H1 (cell line): ENCODE data around the gene SH3RF3. TPM values are rescaled to one million over a fixed set of nuclear protein-coding genes. Genes with fewer than 3 reads are reported as not detected.

Experiments
- CTCF ChIA-PET: fragments of 300-600 bp; sonication (Branson Sonifier 250); formaldehyde crosslinking; loops from one replicate; lab custom pipeline; 2021; ENCODE audit not compliant: partially characterized antibody; lab: Charles Lee
- POLR2A ChIA-PET: fragments of 300-600 bp; sonication (Branson Sonifier 250); formaldehyde crosslinking; loops from one replicate; lab custom pipeline; 2021; ENCODE audit warnings: inconsistent platforms; ENCODE audit not compliant: partially characterized antibody; lab: Charles Lee
- DNase-seq, 2 experiments: peaks; one replicate each; pipeline versions ENCODE4 v3.0.0 to v3.0.0-alpha.2; 2010 to 2022; ENCODE audit warnings: low spot score in 2 of 2, low read depth in 1 of 2, mixed read lengths in 1 of 2
- FAIRE-seq: peaks from 2 replicates; lab custom pipeline; 2011; peaks lifted over from hg19 to GRCh38; lab: Jason Lieb, UNC
- H2AFZ ChIP-seq: 2 replicates; pipeline ENCODE4 v1.8.1; 2012; ENCODE audit warnings: low read length, inconsistent platforms
- H2AK5ac ChIP-seq: 2 replicates; pipeline ENCODE4 v1.6.1; 2013; ENCODE audit warnings: low read depth, low read length
- H2BK120ac ChIP-seq: replicated peaks from 2 replicates; pipeline ENCODE3; 2013; ENCODE audit warnings: low read depth, low read length, inconsistent platforms
- H2BK12ac ChIP-seq: 2 replicates; pipeline ENCODE4 v1.6.1; 2013; ENCODE audit warnings: low read depth, low read length
- H2BK15ac ChIP-seq: 2 replicates; pipeline ENCODE4 v1.6.1; 2013; ENCODE audit warnings: low read length
- H2BK20ac ChIP-seq: 2 replicates; pipeline ENCODE4 v1.6.1; 2013; ENCODE audit warnings: low read length
- H2BK5ac ChIP-seq: 2 replicates; pipeline ENCODE4 v1.6.1; 2013; ENCODE audit warnings: low read depth, low read length
- H3K14ac ChIP-seq: 2 replicates; pipeline ENCODE4 v1.6.1; 2013; ENCODE audit warnings: inconsistent platforms; ENCODE audit not compliant: insufficient read length
- H3K18ac ChIP-seq: 2 replicates; pipeline ENCODE4 v1.6.1; 2013; ENCODE audit warnings: low read length; ENCODE audit errors: extremely low read depth
- H3K23ac ChIP-seq: 2 replicates; pipeline ENCODE4 v1.6.1; 2013; ENCODE audit warnings: inconsistent platforms; ENCODE audit not compliant: insufficient read length
- H3K23me2 ChIP-seq: 2 replicates; pipeline ENCODE4 v1.6.1; 2013; ENCODE audit warnings: low read depth, low read length
- H3K27ac ChIP-seq: 2 replicates; pipeline ENCODE4 v1.6.1; 2011; ENCODE audit warnings: low read depth, low read length, inconsistent platforms
- H3K27me3 ChIP-seq, 4 experiments: replicated peaks in 1 of 4; 1 replicate in 1 of 4; 2 replicates in 3 of 4; pipeline versions ENCODE4 v1.6.1 to v1.8.1; 2011 to 2013; ENCODE audit warnings: low read length in 3 of 4, mild to moderate bottlenecking in 3 of 4, inconsistent platforms in 2 of 4, mixed read lengths in 2 of 4, moderate library complexity in 1 of 4; ENCODE audit not compliant: control insufficient read depth in 3 of 4, insufficient read depth in 3 of 4; ENCODE audit errors: extremely low read depth in 1 of 4
- H3K36me3 ChIP-seq, 4 experiments: 2 replicates each; pipeline versions ENCODE4 v1.6.1 to v1.8.1; 2011 to 2013; ENCODE audit warnings: mild to moderate bottlenecking in 4 of 4, low read length in 3 of 4, moderate library complexity in 2 of 4, control low read depth in 1 of 4, inconsistent platforms in 1 of 4; ENCODE audit not compliant: insufficient read depth in 4 of 4, control insufficient read depth in 2 of 4
- H3K4ac ChIP-seq: replicated peaks from 2 replicates; pipeline ENCODE3; 2013; ENCODE audit warnings: low read length, low read depth, mixed read lengths, inconsistent platforms; ENCODE audit not compliant: insufficient read length
- H3K4me1 ChIP-seq, 4 experiments: replicated peaks in 1 of 4; 1 replicate in 1 of 4; 2 replicates in 3 of 4; pipeline versions ENCODE4 v1.6.1 to v1.8.1; 2011 to 2013; ENCODE audit warnings: low read length in 3 of 4, inconsistent platforms in 2 of 4, mixed read lengths in 1 of 4; ENCODE audit not compliant: insufficient read depth in 4 of 4, control insufficient read depth in 3 of 4
- H3K4me2 ChIP-seq, 2 experiments: 2 replicates each; pipeline versions ENCODE4 v1.6.1 to v1.8.1; 2011 to 2013; ENCODE audit warnings: low read depth in 2 of 2, low read length in 2 of 2, control low read depth in 1 of 2, inconsistent platforms in 1 of 2, mild to moderate bottlenecking in 1 of 2; ENCODE audit not compliant: insufficient read depth in 1 of 2
- H3K4me3 ChIP-seq, 4 experiments: fragments of 200-600, 300-600 bp in 1 of 4; sonication (generic), shearing (Covaris generic), sonication (Bioruptor Twin) in 1 of 4; 2 replicates each; pipeline versions ENCODE4 v1.5.1 to v1.8.1; 2011 to 2016; ENCODE audit warnings: low read length in 4 of 4, low read depth in 3 of 4, control low read depth in 2 of 4, inconsistent platforms in 2 of 4, mild to moderate bottlenecking in 2 of 4, mixed read lengths in 1 of 4, moderate library complexity in 1 of 4; ENCODE audit not compliant: insufficient read depth in 2 of 4; ENCODE audit errors: extremely low read depth in 1 of 4
- H3K56ac ChIP-seq: replicated peaks from 2 replicates; pipeline ENCODE3; 2013; ENCODE audit warnings: low read depth, mild to moderate bottlenecking, mixed read lengths, low read length, inconsistent platforms; ENCODE audit not compliant: insufficient read length
- H3K79me1 ChIP-seq: 2 replicates; pipeline ENCODE4 v1.6.1; 2013; ENCODE audit warnings: low read depth, low read length, control low read depth
- H3K79me2 ChIP-seq, 2 experiments: 2 replicates each; pipeline versions ENCODE4 v1.6.1 to v1.8.1; 2012 to 2013; ENCODE audit warnings: low read length in 2 of 2, mild to moderate bottlenecking in 2 of 2, inconsistent platforms in 1 of 2; ENCODE audit not compliant: insufficient read depth in 2 of 2, control insufficient read depth in 1 of 2
- H3K9ac ChIP-seq, 4 experiments: replicated peaks in 1 of 4; 1 replicate in 1 of 4; 2 replicates in 3 of 4; pipeline versions ENCODE4 v1.6.1 to v1.8.1; 2011 to 2013; ENCODE audit warnings: low read depth in 3 of 4, low read length in 3 of 4, control low read depth in 2 of 4, mild to moderate bottlenecking in 2 of 4, moderate library complexity in 2 of 4, inconsistent platforms in 1 of 4; ENCODE audit errors: extremely low read depth in 1 of 4
- H3K9me3 ChIP-seq, 2 experiments: 2 replicates each; pipeline versions ENCODE4 v1.6.1 to v1.8.1; 2012 to 2013; ENCODE audit warnings: mild to moderate bottlenecking in 2 of 2, moderate library complexity in 2 of 2, control low read depth in 1 of 2, inconsistent platforms in 1 of 2, low read depth in 1 of 2, low read length in 1 of 2, mixed read lengths in 1 of 2; ENCODE audit not compliant: insufficient read depth in 2 of 2
- H4K20me1 ChIP-seq, 2 experiments: replicated peaks in 1 of 2; 2 replicates each; pipeline versions ENCODE3 to v1.8.1; 2011 to 2013; ENCODE audit warnings: inconsistent platforms in 2 of 2, low read length in 2 of 2, mild to moderate bottlenecking in 1 of 2; ENCODE audit not compliant: insufficient read depth in 2 of 2, control insufficient read depth in 1 of 2
- H4K5ac ChIP-seq: 2 replicates; pipeline ENCODE4 v1.6.1; 2013; ENCODE audit warnings: low read length, low read depth, mixed read lengths, inconsistent platforms; ENCODE audit not compliant: insufficient read length
- H4K8ac ChIP-seq: 2 replicates; pipeline ENCODE4 v1.8.0; 2013; ENCODE audit warnings: mild to moderate bottlenecking, moderate library complexity, low read length, inconsistent platforms; ENCODE audit not compliant: insufficient read depth; ENCODE audit errors: extremely low read depth
- H4K91ac ChIP-seq: replicated peaks from 2 replicates; pipeline ENCODE3; 2013; ENCODE audit warnings: low read length, mixed read lengths, inconsistent platforms; ENCODE audit not compliant: insufficient read length
- FOSL1 ChIP-seq: IDR thresholded peaks from 2 replicates; pipeline ENCODE4 v1.6.1; 2011; ENCODE audit warnings: mild to moderate bottlenecking, low read depth, low read length, moderate library complexity; ENCODE audit not compliant: insufficient read depth
- JUN ChIP-seq: IDR thresholded peaks from 2 replicates; pipeline ENCODE4 v1.6.1; 2011; ENCODE audit warnings: low read depth, mild to moderate bottlenecking, improper control_type of control experiment, low read length
- NANOG ChIP-seq: IDR thresholded peaks from 2 replicates; pipeline ENCODE4 v1.6.1; 2011; ENCODE audit warnings: low read length, low read depth, mild to moderate bottlenecking, inconsistent platforms; ENCODE audit not compliant: insufficient read depth, poor library complexity, severe bottlenecking
- RXRA ChIP-seq: IDR thresholded peaks from 2 replicates; pipeline ENCODE4 v1.6.1; 2011; ENCODE audit warnings: low read depth, mild to moderate bottlenecking, low read length, moderate library complexity; ENCODE audit not compliant: insufficient read depth
- SIN3A ChIP-seq, 2 experiments: IDR thresholded peaks in 1 of 2; conservative IDR thresholded peaks in 1 of 2; 2 replicates each; pipeline ENCODE4 v1.6.1; 2011 to 2012; ENCODE audit warnings: low read length in 2 of 2, improper control_type of control experiment in 1 of 2, low read depth in 1 of 2, mild to moderate bottlenecking in 1 of 2
- SIX5 ChIP-seq: IDR thresholded peaks from 2 replicates; pipeline ENCODE4 v1.6.1; 2011; ENCODE audit warnings: mild to moderate bottlenecking, low read depth, low read length
- WGBS, 2 experiments: shearing (Covaris generic) in 1 of 2; methylation state at CpG; one replicate each; pipeline versions ENCODE4 v1.1.6 to v1.1.7; 2013 to 2015; ENCODE audit warnings: low lambda C conversion rate in 2 of 2, mixed read lengths in 2 of 2, inconsistent platforms in 1 of 2, low coverage in 1 of 2, missing lambda C conversion rate in 1 of 2; ENCODE audit not compliant: insufficient replicate concordance in 2 of 2, insufficient coverage in 1 of 2, insufficient read length in 1 of 2; ENCODE audit errors: extremely low coverage in 1 of 2, missing lambda C conversion rate in 1 of 2; 5-methylcytosine and 5-hydroxymethylcytosine counted together
- polyA plus RNA-seq, 7 experiments: library from polyadenylated mRNA; depleted of rRNA in 3 of 7; stranded (reverse) in 5 of 7; unstranded in 2 of 7; fragments of >200 nt in 5 of 7; fragments of 200-250 nt in 2 of 7; gene quantifications; 1 replicate in 5 of 7; 2 replicates in 1 of 7; 4 replicates in 1 of 7; pipeline versions ENCODE4 v1.2.1 to v1.2.3, GENCODE V29; 2011 to 2013; ENCODE audit warnings: missing spikeins in 2 of 7, mixed read lengths in 2 of 7
- total RNA-seq: library from RNA; stranded (reverse); fragmentation: NEBNext Ultra II Directional; extraction: Animal tissue kit (Norgen Biotek cat#: 25700); gene quantifications from 2 replicates; pipeline ENCODE4 v1.2.1, GENCODE V29; 2021
- TF ChIP-seq, protein P1 (sequence below): IDR thresholded peaks from 2 replicates; pipeline ENCODE4 v1.6.1; 2012; ENCODE audit warnings: inconsistent platforms
- TF ChIP-seq, protein P2 (sequence below): IDR thresholded peaks from 2 replicates; pipeline ENCODE4 v1.6.1; 2011; ENCODE audit warnings: low read length, improper control_type of control experiment
- TF ChIP-seq, protein P3 (sequence below): IDR thresholded peaks from 2 replicates; pipeline ENCODE4 v1.6.1; 2012; ENCODE audit warnings: low read length, inconsistent platforms

Gene SH3RF3
- total and polyA plus RNA-seq, 2 of the 8 experiments (the other 6 are each of a cell fraction or from before 2014, with no cell fraction given): 0.11 to 0.65 TPM

DNA sequence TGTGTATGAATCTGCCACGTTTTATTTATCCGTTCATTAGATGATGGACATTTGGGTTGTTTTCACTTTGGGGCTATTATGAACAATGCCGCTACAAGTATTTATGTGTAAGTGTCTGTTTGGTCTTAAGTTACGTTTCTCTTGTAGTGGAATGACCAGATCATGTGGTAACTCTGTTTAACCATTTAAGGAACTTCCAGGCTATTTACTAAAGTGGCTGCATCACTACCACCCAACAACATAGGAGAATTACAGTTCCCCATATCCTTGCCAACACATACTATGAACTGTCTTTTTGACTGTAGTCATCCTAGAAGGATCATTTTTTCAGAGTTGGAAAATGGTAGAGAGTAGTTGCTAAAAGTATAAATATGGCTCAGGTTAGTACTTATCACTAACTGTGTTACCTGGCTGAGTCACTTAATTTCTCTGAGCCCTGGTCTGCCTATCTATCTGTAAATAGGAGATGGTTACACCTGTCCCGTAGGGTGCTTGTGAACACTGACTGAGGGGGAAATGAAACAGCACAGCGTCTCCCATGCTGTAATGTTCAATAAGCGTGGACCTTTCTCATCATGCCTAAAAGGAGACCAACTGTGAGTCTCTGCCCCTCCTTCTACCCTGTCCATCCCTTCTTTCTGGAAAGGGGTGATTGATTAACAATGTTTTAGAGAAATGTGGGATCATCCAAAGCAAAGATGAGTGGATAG lies 103.1 kb downstream of the SH3RF3 start:
- Histone ChIP-seq H4K8ac (no peak overlapping the region), H3K56ac (no peak overlapping the region), H3K4me3 (no peak overlapping the region), H3K27me3 (no peaks in the 10 kb centered on the region), H3K9ac (no peak overlapping the region), H2AFZ (no peak overlapping the region), H2BK5ac (no peak overlapping the region), H4K91ac (no peak overlapping the region), H3K27ac (no peak overlapping the region), H3K9me3 (peaks cover 0 to 3% of the 10 kb centered on the region in 2 experiments; a peak in 1 of 4 replicates), H2BK20ac (no peak overlapping the region), H3K79me1 (no peaks in the 10 kb centered on the region), H2AK5ac (no peak overlapping the region), H2BK15ac (no peak overlapping the region), H3K79me2 (no peaks in the 10 kb centered on the region), H4K20me1 (no peaks in the 10 kb centered on the region), H3K23ac (no peak overlapping the region), H2BK12ac (no peak overlapping the region), H3K36me3 (no peaks in the 10 kb centered on the region), H3K23me2 (no peaks in the 10 kb centered on the region), H3K18ac (no peak overlapping the region), H2BK120ac (no peak overlapping the region), H3K4me1 (peaks cover 0 to 4% (median 2%) of the 10 kb centered on the region in 4 experiments; a peak in 3 of 7 replicates), H4K5ac (no peak overlapping the region), H3K4ac (no peak overlapping the region), H3K4me2 (no peak overlapping the region), H3K14ac (no peak overlapping the region)
- DNase-seq (no peak), FAIRE-seq (no peak)
- WGBS, 2 experiments: 90% methylated on average over 7 of the region's 7 CpGs; no CpG with 5 or more reads in 1 of the 2 experiments
- POLR2A ChIA-PET: no interaction called here
- CTCF ChIA-PET: interaction anchor here (2.3 kb wide), 1 partner anchor 8 kb away, joined by 13 read pairs; no protein-coding TSS in a partner anchor
- TF ChIP-seq RXRA: no peak
- no peak for TF ChIP-seq SIN3A (conservative IDR thresholded peaks at IDR 0.05 in 1 of 2, IDR thresholded peaks at IDR 0.05 in 1 of 2; ENCODE audit: low read depth in 1 of 2, low read length in 2 of 2)
- TF ChIP-seq JUN: no peak
- TF ChIP-seq SIX5: no peak
- TF ChIP-seq, protein P1, sequence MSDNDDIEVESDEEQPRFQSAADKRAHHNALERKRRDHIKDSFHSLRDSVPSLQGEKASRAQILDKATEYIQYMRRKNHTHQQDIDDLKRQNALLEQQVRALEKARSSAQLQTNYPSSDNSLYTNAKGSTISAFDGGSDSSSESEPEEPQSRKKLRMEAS: no peak
- TF ChIP-seq, protein P2, sequence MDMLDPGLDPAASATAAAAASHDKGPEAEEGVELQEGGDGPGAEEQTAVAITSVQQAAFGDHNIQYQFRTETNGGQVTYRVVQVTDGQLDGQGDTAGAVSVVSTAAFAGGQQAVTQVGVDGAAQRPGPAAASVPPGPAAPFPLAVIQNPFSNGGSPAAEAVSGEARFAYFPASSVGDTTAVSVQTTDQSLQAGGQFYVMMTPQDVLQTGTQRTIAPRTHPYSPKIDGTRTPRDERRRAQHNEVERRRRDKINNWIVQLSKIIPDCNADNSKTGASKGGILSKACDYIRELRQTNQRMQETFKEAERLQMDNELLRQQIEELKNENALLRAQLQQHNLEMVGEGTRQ: no peak
- TF ChIP-seq, protein P3, sequence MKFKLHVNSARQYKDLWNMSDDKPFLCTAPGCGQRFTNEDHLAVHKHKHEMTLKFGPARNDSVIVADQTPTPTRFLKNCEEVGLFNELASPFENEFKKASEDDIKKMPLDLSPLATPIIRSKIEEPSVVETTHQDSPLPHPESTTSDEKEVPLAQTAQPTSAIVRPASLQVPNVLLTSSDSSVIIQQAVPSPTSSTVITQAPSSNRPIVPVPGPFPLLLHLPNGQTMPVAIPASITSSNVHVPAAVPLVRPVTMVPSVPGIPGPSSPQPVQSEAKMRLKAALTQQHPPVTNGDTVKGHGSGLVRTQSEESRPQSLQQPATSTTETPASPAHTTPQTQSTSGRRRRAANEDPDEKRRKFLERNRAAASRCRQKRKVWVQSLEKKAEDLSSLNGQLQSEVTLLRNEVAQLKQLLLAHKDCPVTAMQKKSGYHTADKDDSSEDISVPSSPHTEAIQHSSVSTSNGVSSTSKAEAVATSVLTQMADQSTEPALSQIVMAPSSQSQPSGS: no peak
- TF ChIP-seq NANOG: no peak
- TF ChIP-seq FOSL1: no peak
